CD4-positive, alpha-beta T cell treated with Interferon gamma for 1 hour (primary cell): ENCODE results near the gene PCDHA1.

ENCODE experiments used
- DNase-seq: peaks from one replicate; pipeline ENCODE4 v3.0.0-alpha.2; 2020

The PCDHA1 gene

GRCh38 chr5:140996060-140996459 lies 210.1 kb downstream of the PCDHA1 start:
- DNase-seq = no peak

DNA sequence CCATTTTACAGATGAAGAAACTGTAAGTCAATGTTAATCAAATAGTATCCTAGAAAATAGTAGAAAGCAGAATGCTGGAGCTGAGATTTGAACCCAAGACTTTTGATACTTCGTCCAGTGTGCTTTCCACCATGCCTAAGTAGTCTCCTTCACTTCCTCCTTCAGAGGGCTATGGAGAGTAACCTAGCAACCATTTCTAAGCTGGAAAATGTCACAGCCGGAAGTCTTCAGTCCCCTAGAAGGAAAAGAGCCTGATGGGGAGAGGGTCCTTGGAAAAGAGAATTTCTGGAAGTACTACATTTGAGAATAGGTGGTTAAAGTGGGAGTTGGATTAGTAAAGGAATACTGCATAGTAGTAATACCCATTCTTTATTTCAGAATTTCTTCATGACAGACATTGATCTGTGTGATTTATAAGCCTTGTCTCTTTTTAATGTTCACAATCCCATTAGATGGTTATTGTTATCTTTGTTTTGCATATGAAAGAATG lies 213.0 kb downstream of the PCDHA1 start:
- no peak for DNase-seq

DNA sequence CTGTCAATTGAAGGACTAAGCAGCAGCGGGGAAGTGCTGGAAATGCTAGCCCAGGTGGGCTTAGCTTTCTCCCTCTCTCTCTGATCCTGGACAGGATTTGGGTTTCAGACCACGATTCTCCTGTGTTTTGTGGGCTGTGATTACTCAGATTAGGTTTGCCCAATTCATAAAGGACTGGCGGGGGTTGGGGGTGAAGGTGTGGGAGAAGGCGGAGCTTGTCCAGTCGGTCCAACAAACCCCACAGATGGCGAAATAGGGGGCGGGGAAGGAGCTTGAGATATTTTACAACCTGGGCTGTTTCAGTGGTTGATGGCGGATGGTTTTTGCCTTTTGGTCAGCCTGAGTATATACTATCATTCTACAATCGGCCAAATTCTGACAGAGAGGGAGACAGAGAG lies 215.5 kb downstream of the PCDHA1 start:
- DNase-seq = no peak

GRCh38 chr5:141001844-141002604 lies 216.1 kb downstream of the PCDHA1 start:
- DNase-seq = no peak

DNA sequence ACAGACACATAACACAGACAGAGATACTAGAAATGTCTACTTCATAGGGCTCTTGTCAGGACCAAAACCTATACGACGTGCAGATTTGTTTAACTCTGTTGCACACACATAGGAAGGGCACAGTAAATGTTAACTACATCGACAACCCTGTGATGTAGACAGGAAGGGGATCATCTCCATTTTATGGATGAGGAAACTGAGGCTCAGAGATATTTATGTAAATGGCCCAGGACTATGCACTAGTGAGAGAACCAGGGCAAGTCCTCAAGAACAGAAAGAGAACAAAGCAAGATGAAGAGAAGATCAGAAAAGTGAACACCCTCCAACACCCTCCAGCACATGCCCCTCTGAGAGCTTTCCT lies 216.6 kb downstream of the PCDHA1 start:
- no peak for DNase-seq

DNA sequence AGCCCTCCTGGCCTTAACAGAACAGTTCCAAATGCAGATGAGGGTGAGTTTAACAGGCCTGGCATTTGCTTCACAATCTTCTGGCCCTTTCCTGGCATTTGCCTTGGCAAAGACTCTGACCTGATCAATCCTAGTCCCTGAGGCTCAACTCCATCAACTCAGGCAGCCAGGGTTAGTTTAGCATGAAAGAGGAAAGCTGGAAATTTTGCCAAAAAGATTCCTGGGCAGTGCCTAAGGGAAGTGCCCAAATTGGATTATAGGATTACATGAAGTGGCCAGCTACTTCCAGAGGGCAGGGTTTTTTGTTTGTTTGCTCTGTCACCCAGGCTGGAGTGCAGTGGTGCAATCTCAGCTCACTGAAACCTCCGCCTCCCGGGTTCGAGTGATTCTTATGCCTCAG lies 217.1 kb downstream of the PCDHA1 start:
- DNase-seq = no peak

DNA sequence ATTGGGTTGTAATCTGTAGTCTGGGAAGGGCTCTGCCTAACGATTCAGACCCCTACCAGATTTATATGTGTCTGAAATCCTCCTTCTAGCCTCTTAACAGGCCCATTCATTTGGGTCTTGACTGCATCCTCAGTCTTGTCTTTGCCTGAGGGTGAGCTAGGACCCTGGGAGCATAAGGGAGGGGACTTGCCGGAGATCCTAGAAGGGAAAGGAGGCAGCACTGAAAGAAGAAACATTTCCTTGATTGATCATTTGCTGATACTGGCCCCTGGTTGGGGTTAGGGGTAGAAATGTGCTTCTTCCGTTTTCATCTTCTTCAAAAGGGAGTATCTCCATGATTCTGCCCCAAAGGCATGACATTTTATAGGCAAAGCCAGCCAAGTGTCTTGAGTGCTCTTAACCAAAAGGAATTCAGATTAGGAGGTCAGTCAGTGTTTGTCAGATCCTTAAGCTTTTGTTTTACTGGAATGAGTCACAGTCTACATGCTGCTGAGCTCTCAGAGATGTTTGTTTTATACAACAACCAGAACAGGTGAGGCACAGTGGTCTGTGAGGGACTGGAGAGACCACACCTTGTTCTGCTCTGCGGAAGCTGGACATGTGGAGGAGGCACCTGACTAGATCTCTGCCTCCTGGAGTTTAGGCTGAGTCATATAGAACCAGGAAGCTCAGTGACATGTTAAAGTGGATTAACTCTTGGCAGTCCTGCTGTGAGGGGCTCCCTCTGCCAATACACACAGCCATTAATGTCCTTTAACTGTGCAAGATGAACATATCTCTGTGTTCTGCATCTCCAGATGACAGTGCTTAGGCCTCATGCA lies 218.1 kb downstream of the PCDHA1 start:
- no peak for DNase-seq

DNA sequence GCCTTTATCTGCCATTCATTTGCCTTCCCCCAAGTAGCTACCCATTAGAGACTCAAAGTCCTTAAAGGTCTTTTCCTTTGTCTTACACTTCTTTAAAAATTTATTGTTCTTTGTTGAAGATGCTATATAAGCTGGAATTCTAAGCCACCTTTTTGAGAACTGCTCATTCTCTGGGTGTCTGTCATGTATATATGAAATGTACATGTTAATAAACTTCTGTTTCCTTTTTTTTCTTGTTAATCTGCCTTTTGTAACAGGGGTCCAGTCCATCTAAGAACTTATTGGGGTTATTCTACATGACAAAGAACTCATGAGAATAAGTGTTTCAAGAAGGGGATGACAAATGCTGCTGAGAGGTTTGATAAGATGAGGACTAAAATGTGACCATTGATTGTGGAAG lies 221.9 kb downstream of the PCDHA1 start:
- no peak for DNase-seq

DNA sequence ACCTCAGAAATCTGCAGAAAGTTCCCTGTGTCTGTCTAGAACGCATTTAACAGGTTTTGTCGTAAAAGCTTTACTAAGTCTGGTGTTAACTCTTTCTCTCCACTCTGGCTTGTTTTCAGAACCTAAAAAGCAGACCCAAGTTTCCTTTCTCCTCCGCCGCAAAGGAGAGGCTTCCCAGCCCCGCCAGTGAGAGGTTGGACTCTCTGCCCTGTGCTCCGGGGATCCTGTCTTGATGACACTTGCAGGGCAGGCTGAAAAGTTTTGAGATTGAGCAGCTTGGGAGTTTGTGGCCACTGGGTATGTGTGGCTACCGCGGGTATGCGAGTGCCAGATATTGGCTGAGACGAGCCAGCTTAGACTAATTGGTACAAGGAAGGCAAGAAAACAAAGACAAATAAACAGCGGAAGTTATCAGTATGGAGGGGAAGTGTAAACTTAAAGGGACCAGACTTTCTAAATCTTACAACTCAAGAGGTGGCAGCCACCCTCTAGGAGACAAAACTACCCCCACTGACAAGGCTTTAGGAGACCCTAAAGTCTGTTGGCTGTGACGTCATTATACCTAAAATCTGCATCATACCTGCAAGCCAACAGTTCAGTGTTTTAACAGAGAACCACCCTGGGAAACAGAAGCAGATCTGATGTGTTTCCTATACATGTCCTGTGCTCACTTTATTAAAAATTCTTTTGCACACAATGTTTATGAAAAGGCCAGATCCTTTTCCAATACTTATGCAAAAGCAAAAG lies 224.3 kb downstream of the PCDHA1 start:
- no peak for DNase-seq

- DNase-seq = no peak
Measured at GRCh38 chr5:141017943-141018342, 232.0 kb downstream of the PCDHA1 start.

DNA sequence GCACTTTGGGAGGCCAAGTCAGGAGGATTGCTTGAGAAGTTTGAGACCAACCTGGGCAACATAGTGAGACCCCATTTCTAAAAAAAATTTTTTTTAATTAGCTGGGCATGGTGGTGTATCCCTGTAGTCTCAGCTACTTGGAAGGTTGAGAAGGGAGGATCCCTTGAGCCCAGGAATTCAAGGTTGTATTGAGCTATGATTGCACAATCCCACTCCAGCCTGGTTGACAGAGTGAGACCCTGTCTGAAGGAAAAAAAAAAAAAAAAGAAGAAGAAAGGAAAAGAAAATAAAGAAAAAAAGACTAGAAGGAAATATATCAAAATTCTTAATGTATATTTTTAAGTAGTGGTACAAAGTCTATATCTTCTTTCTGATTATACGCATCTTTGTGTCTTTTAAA lies 236.4 kb downstream of the PCDHA1 start:
- no peak for DNase-seq

GRCh38 chr5:141031006-141031405 lies 245.1 kb downstream of the PCDHA1 start:
- no peak for DNase-seq

- no peak for DNase-seq
Measured at GRCh38 chr5:141032626-141033025, 246.7 kb downstream of the PCDHA1 start.

- no peak for DNase-seq
Measured at GRCh38 chr5:141039061-141039460, 253.1 kb downstream of the PCDHA1 start.

DNA sequence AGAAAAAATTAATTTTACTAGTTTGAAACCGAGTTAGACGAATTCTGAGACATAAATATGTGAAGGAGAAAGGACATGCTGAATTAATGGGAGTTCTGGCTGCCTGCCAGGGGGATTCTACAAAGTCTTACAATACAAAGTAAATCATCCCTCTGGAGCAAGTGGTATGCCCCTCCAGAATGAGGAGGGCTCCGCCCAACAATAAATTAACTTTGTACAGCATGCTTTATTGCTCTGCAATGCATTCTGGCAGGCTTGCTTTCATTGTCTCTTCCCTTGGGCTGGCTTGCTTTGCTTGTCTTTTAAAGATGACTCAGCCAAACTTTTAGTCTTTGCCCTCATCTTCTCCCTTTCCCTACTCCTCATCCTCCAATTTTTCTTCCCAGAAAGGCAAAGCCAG lies 253.6 kb downstream of the PCDHA1 start:
- DNase-seq = no peak

DNA sequence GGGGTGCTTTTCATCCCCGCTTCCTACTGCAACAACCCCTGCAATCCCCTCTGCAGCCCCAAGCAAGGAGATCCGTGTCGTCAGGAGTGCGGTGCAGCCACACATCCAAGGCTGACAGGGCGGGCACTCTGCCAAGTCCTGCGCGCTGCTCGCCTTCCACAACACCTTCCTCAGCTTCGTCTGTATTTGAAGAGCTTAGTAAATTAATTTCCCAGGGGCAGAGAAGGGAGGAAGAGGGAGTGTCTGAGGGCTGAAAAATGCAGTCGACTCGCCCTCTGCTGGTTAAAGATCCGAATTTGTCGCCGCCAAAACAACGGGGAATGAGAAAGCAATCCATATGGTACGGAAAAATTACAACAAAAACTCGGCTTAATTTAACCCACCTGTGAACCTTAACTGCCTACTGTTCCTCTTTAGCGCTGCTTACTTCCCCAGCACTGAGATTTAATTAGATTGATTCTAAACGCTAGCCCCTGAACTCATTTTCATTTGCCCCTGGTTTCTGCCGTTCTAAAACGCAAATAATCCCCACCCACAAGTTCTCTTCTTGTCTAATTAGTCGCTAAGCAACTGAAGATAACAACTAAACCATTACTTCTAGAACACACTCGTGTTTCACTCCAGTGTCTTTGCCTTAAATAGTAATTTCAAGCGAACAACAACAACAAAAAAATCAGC lies 254.3 kb downstream of the PCDHA1 start:
- no peak for DNase-seq

DNA sequence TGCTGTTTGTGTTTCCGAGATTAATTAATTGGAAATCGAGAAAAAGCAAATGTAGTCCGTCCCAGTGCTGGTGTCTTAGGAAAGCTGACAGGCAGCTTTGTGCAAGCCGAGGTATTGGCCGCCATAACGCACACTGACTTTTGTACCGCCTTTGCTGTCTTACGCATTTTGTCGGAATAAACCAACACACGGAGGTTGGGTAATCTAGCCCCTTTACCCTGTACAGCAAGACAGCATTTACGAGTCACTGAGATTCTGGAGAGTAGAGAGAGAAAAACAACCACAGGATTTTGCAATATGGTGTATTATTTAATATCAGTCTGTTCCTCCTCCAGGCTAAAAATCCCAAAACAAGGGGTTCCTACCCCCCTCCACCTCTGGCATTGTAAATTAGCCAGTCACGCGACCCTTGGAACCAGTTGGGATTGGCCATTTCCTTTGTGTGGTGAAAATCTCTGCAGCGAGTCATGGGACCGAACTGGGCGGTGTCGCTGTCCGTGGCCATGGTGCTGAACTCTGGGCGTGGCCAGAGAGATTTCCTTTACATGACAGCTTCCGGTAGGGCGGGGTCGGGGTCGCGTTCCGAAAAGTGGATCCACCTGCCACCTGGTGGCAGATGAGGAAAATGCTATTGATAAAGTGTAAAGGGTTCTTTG lies 255.0 kb downstream of the PCDHA1 start:
- peak; percentile 34 for DNase-seq

- no peak for DNase-seq
Measured at GRCh38 chr5:141041427-141041785, 255.5 kb downstream of the PCDHA1 start.

- DNase-seq = no peak
Measured at GRCh38 chr5:141042555-141042954, 256.6 kb downstream of the PCDHA1 start.

GRCh38 chr5:141050622-141051520 lies 264.9 kb downstream of the PCDHA1 start, which contains the start of gene PCDHB1:
Gene PCDHB1, plus strand, starts transcription at chr5:141051374. Its CDS starts 97 bp downstream, at chr5:141051471.
- no peak for DNase-seq

DNA sequence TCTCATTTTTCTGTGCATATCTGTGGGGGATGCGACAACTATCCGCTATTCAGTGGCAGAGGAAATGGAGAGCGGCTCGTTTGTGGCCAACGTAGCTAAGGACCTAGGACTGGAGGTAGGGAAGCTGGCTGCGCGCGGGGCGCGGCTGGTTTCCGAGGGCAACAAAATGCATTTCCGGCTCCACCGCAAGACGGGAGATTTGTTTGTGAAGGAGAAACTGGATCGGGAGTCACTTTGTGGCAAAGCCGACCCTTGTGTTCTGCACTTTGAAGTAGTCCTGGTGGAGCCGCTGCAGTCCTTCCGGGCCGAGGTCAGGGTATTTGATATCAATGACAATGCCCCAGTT lies 265.6 kb downstream of the PCDHA1 start:
- no peak for DNase-seq
